ENCODE measurements around the gene C17orf58.

C17orf58 gene

DNA sequence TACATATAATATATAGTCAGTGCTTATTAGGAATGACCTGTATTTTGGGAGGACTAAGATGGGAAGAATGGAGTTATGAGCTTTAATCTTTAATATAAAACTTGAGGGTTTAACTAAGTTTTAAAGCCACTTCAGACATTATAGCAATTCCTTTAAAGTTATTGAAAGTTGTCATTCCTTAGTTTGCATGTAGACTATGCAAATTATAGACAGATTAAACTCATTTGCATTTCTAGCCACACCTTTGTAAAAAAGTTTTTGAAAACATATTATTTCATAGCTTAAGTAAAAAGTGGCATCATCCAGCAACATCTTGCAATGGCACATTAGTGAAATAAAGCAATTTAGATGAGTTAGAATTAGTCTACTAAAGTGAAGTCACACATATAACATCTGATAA lies 49.8 kb downstream of the C17orf58 start:
- H3K36me3 ChIP-seq (ENCODE audit: low read depth), result peaks cover 95% of the 10 kb centered on the region
- TF ChIP-seq, protein P1, sequence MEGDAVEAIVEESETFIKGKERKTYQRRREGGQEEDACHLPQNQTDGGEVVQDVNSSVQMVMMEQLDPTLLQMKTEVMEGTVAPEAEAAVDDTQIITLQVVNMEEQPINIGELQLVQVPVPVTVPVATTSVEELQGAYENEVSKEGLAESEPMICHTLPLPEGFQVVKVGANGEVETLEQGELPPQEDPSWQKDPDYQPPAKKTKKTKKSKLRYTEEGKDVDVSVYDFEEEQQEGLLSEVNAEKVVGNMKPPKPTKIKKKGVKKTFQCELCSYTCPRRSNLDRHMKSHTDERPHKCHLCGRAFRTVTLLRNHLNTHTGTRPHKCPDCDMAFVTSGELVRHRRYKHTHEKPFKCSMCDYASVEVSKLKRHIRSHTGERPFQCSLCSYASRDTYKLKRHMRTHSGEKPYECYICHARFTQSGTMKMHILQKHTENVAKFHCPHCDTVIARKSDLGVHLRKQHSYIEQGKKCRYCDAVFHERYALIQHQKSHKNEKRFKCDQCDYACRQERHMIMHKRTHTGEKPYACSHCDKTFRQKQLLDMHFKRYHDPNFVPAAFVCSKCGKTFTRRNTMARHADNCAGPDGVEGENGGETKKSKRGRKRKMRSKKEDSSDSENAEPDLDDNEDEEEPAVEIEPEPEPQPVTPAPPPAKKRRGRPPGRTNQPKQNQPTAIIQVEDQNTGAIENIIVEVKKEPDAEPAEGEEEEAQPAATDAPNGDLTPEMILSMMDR (IDR thresholded peaks at IDR 0.05; ENCODE audit: poor library complexity, severe bottlenecking), result no peak
- no peaks in the 10 kb centered on the region for H3K27me3 ChIP-seq (ENCODE audit: insufficient read depth, poor library complexity, severe bottlenecking)
- no peak overlapping the region for H3K4me3 ChIP-seq (ENCODE audit: severe bottlenecking)
- H3K9me3 ChIP-seq (ENCODE audit: severe bottlenecking), result no peaks in the 10 kb centered on the region
- H3K27ac ChIP-seq (ENCODE audit: poor library complexity, severe bottlenecking), result no peak overlapping the region
- no peak for ATAC-seq (ENCODE audit: low read depth)
- no peak for DNase-seq (ENCODE audit: low spot score)
- H3K4me1 ChIP-seq (ENCODE audit: insufficient read depth, poor library complexity, severe bottlenecking), result no peaks in the 10 kb centered on the region

DNA sequence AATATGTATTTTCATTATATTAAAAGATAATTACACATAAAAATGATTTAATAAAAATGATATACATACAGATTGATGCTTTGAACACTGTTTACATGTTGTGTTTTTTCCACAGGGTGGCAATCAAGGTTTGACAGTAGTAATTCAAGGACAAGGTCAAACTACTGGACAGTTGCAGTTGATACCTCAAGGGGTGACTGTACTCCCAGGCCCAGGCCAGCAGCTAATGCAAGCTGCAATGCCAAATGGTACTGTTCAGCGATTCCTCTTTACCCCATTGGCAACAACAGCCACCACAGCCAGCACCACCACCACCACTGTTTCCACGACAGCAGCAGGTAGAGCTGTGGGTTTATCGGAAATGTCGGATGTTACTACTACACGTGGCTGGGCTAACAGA lies 52.2 kb downstream of the C17orf58 start:
- Histone ChIP-seq H3K36me3 (ENCODE audit: low read depth) (peaks cover 98% of the 10 kb centered on the region), H3K4me1 (ENCODE audit: insufficient read depth, poor library complexity, severe bottlenecking) (no peaks in the 10 kb centered on the region)
- ATAC-seq (ENCODE audit: low read depth), result no peak

DNA sequence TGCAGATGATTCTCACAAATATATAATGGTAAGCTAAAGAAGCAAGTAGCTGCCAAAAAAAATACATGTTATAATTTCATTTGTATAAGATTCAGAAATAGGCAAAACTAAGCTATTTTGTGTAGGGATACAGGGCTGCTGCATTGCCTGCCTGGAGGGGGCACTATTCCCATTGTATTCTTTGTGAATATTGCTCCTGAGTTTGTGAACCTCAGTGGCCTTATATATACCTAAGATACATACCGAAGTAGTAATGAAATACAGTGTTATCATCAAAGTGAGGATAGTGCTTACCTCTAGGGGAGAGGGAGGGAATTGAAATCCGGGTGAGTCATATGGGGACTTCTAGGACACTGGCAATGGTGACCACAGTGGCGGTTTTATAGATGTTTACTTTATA lies 53.5 kb downstream of the C17orf58 start:
- no peak overlapping the region for H3K27ac ChIP-seq (ENCODE audit: poor library complexity, severe bottlenecking)
- H3K4me3 ChIP-seq (ENCODE audit: severe bottlenecking), result no peak overlapping the region
- H3K36me3 ChIP-seq (ENCODE audit: low read depth), result peaks cover 97% of the 10 kb centered on the region
- H3K9me3 ChIP-seq (ENCODE audit: severe bottlenecking), result no peaks in the 10 kb centered on the region
- no peak for DNase-seq (ENCODE audit: low spot score)
- TF ChIP-seq, protein P1 (IDR thresholded peaks at IDR 0.05; ENCODE audit: poor library complexity, severe bottlenecking), result no peak
- H3K27me3 ChIP-seq (ENCODE audit: insufficient read depth, poor library complexity, severe bottlenecking), result no peaks in the 10 kb centered on the region
- no peak for ATAC-seq (ENCODE audit: low read depth)
- no peaks in the 10 kb centered on the region for H3K4me1 ChIP-seq (ENCODE audit: insufficient read depth, poor library complexity, severe bottlenecking)

More for the DNA sequence above, 52.2 kb downstream of the C17orf58 start:
- Histone ChIP-seq H3K27ac (ENCODE audit: poor library complexity, severe bottlenecking) (no peak overlapping the region), H3K9me3 (ENCODE audit: severe bottlenecking) (no peaks in the 10 kb centered on the region), H3K4me3 (ENCODE audit: severe bottlenecking) (no peak overlapping the region), H3K27me3 (ENCODE audit: insufficient read depth, poor library complexity, severe bottlenecking) (no peaks in the 10 kb centered on the region)
- DNase-seq (ENCODE audit: low spot score), result no peak
- TF ChIP-seq, protein P1 (IDR thresholded peaks at IDR 0.05; ENCODE audit: poor library complexity, severe bottlenecking), result no peak

All from RWPE2 (cell line).